Measurements from ENCODE around the gene CAMK1D.

GRCh38 chr10:12396093-12396492 lies 46.7 kb downstream of the CAMK1D start:
- TF ChIP-seq CTCF (optimal IDR thresholded peaks at IDR 0.05 in 1 of 3, IDR thresholded peaks at IDR 0.05 in 1 of 3, conservative IDR thresholded peaks at IDR 0.05 in 1 of 3; ENCODE audit: extremely low read depth in 1 of 3, insufficient read depth in 2 of 3, low read length in 3 of 3) (no peak), EZH2 (IDR thresholded peaks at IDR 0.05; ENCODE audit: low read length) (no peak)

Measured in keratinocyte (primary cell).